HG03354 (cell line): ENCODE results near the gene ID3.
A peak's percentile ranks its signal among the peaks of the same experiment; 100 is the strongest.
"Not testable (repeated sequence)": the region's sequence is repeated elsewhere in the genome, so short reads cannot be mapped to it uniquely, and the experiment has no call there.

Source experiments
- ATAC-seq: cut with Tn5 transposase; IDR thresholded peaks from one replicate; pipeline ENCODE4 v1.9.1; 2021; ENCODE audit warnings: mild to moderate bottlenecking; ENCODE audit not compliant: unreplicated experiment, poor library complexity, severe bottlenecking

ID3 gene

GRCh38 chr1:23555270-23555985 is 3.9 kb downstream of the ID3 start:
- no peak for ATAC-seq

- ATAC-seq, result peak; percentile 55
Observed at GRCh38 chr1:23554481-23555269, 4.6 kb downstream of the ID3 start.

- ATAC-seq, result no peak
Observed at GRCh38 chr1:23554127-23554480, 5.2 kb downstream of the ID3 start.

GRCh38 chr1:23553231-23554126 is 5.8 kb downstream of the ID3 start:
- no peak for ATAC-seq

GRCh38 chr1:23551849-23552248 is 7.5 kb downstream of the ID3 start:
- ATAC-seq, result no peak

- ATAC-seq, result no peak
Observed at GRCh38 chr1:23548704-23549143, 10.6 kb downstream of the ID3 start.

- no peak for ATAC-seq
Observed at GRCh38 chr1:23546897-23547584, 12.3 kb downstream of the ID3 start.

- ATAC-seq, result no peak
Observed at GRCh38 chr1:23545851-23546250, 13.4 kb downstream of the ID3 start.

- no peak for ATAC-seq
Observed at GRCh38 chr1:23544444-23545389, 14.6 kb downstream of the ID3 start.

- no peak for ATAC-seq
Observed at GRCh38 chr1:23543707-23544443, 15.4 kb downstream of the ID3 start.

- not testable (repeated sequence) for ATAC-seq
Observed at GRCh38 chr1:23542940-23543339, 16.4 kb downstream of the ID3 start.

- peak; percentile 79 for ATAC-seq
Observed at GRCh38 chr1:23539698-23540266, 19.5 kb downstream of the ID3 start.

GRCh38 chr1:23537296-23537973 is 21.9 kb downstream of the ID3 start:
- ATAC-seq, result no peak

GRCh38 chr1:23533246-23534023 is 25.9 kb downstream of the ID3 start:
- ATAC-seq, result no peak

- no peak for ATAC-seq
Observed at GRCh38 chr1:23531562-23532094, 27.7 kb downstream of the ID3 start.
